ENCODE data around the gene CTNNA3. TPM values are rescaled to one million over a fixed set of nuclear protein-coding genes. Genes with fewer than 3 reads are reported as not detected.

The CTNNA3 gene
- total and polyA plus RNA-seq, 2 donors (not counting 3 experiments of a cell fraction or from before 2014, with no cell fraction given) = not detected

DNA sequence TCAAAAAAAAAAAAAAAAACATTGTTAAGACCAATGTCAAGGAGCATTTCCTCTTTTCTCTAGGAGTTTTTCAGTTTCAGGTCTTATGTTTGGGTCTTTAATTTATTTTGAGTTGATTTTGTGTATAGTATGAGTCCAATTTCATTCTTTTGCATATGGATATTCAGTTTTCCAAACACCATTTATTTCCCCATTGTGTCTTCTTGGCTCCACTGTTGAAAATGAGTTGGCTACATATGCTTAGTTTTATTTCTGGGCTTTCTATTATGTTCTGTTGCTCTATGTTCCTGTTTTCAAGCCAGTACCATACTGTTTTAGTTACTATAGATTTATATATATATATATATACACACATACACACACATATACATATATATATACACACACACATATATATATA lies 1506.7 kb downstream of the CTNNA3 start:
- intact Hi-C loops (cut with micrococcal nuclease) = loop anchor here (10.0 kb wide), 1 partner anchor 746 kb away; no protein-coding TSS in a partner anchor
- Histone ChIP-seq H2AFZ (ENCODE audit: low read depth, low read length) (no peak overlapping the region), H3K79me2 (ENCODE audit: control insufficient read depth, insufficient read depth, low read length) (no peaks in the 10 kb centered on the region), H3K9me1 (replicated peaks; ENCODE audit: control insufficient read depth, extremely low read depth, insufficient read depth, low read length) (no peaks in the 10 kb centered on the region), H4K20me1 (replicated peaks; ENCODE audit: control insufficient read depth, extremely low read depth, insufficient read depth, low read length) (no peaks in the 10 kb centered on the region), H3K4me2 (ENCODE audit: insufficient read depth, low read length) (no peak overlapping the region), H3K9ac (replicated peaks; ENCODE audit: extremely low read depth, insufficient read depth, low read length) (no peak overlapping the region), H3K36me3 (ENCODE audit: control insufficient read depth in 2 of 2, extremely low read depth in 1 of 2, insufficient read depth in 2 of 2, low read length in 2 of 2) (no peaks in the 10 kb centered on the region), H3K4me1 (ENCODE audit: control insufficient read depth, extremely low read depth, insufficient read depth, low read length) (no peaks in the 10 kb centered on the region), H3K27ac (ENCODE audit: insufficient read depth, low read depth, low read length) (no peak overlapping the region), H3K4me3 (replicated peaks in 1 of 3; ENCODE audit: insufficient read depth in 1 of 3, low read depth in 1 of 3, low read length in 3 of 3) (no peak overlapping the region), H3K9me3 (replicated peaks; ENCODE audit: control insufficient read depth, insufficient read depth, low read length) (no peaks in the 10 kb centered on the region), H3K27me3 (ENCODE audit: control insufficient read depth in 2 of 2, insufficient read depth in 2 of 2, low read length in 2 of 2) (no peaks in the 10 kb centered on the region)
- DNase-seq (ENCODE audit: low read depth, low spot score) = no peak
- dilution Hi-C loops (cut with MboI; ENCODE audit: extremely low pct_ligation_motif_present, low sequenced_read_pairs) = no loop called here
- no peak for FAIRE-seq
- CTCF ChIA-PET = no interaction called here
- POLR2A ChIA-PET = no interaction called here
- BruUV-seq (replicated peaks) = no TSS peak
- no peak for TF ChIP-seq JUN (IDR thresholded peaks at IDR 0.05; ENCODE audit: borderline replicate concordance, insufficient read depth, insufficient read length, low read depth)
- no peak for TF ChIP-seq MYC (IDR thresholded peaks at IDR 0.05; ENCODE audit: low read depth, low read length)
- no peak for TF ChIP-seq GATA2 (IDR thresholded peaks at IDR 0.05; ENCODE audit: insufficient read depth, insufficient read length, low read depth, low read length)
- TF ChIP-seq, protein P1, sequence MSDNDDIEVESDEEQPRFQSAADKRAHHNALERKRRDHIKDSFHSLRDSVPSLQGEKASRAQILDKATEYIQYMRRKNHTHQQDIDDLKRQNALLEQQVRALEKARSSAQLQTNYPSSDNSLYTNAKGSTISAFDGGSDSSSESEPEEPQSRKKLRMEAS (IDR thresholded peaks at IDR 0.05; ENCODE audit: insufficient read depth, insufficient read length) = no peak
- no peak for TF ChIP-seq POLR2A (IDR thresholded peaks at IDR 0.05; ENCODE audit: low read depth, low read length)
- TF ChIP-seq, protein P2, sequence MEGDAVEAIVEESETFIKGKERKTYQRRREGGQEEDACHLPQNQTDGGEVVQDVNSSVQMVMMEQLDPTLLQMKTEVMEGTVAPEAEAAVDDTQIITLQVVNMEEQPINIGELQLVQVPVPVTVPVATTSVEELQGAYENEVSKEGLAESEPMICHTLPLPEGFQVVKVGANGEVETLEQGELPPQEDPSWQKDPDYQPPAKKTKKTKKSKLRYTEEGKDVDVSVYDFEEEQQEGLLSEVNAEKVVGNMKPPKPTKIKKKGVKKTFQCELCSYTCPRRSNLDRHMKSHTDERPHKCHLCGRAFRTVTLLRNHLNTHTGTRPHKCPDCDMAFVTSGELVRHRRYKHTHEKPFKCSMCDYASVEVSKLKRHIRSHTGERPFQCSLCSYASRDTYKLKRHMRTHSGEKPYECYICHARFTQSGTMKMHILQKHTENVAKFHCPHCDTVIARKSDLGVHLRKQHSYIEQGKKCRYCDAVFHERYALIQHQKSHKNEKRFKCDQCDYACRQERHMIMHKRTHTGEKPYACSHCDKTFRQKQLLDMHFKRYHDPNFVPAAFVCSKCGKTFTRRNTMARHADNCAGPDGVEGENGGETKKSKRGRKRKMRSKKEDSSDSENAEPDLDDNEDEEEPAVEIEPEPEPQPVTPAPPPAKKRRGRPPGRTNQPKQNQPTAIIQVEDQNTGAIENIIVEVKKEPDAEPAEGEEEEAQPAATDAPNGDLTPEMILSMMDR (IDR thresholded peaks at IDR 0.05; ENCODE audit: extremely low read depth in 1 of 2, insufficient read depth in 1 of 2, low read depth in 1 of 2, low read length in 2 of 2) = no peak
- no peak for TF ChIP-seq FOS (IDR thresholded peaks at IDR 0.05; ENCODE audit: borderline replicate concordance, insufficient read depth, low read length)
- no peak for TF ChIP-seq POLR2AphosphoS5 (IDR thresholded peaks at IDR 0.05; ENCODE audit: insufficient read depth, low read depth, low read length)
- TF ChIP-seq EZH2 (IDR thresholded peaks at IDR 0.05; ENCODE audit: borderline replicate concordance, low read depth, low read length, severe bottlenecking) = no peak
